Ishikawa (cell line): ENCODE results near the gene THAP4.

Source experiments
- CEBPB ChIP-seq: IDR thresholded peaks from 2 replicates; pipeline ENCODE4 v1.6.1; 2012
- CREB1 ChIP-seq: IDR thresholded peaks from 2 replicates; pipeline ENCODE4 v1.6.1; 2012; ENCODE audit warnings: low read depth
- EGR1 ChIP-seq: IDR thresholded peaks from 2 replicates; pipeline ENCODE4 v1.6.1; 2012
- EP300 ChIP-seq: IDR thresholded peaks from 2 replicates; pipeline ENCODE4 v1.6.1; 2012; ENCODE audit warnings: borderline replicate concordance
- FOXM1 ChIP-seq: IDR thresholded peaks from 2 replicates; pipeline ENCODE4 v1.6.1; 2012; ENCODE audit warnings: low read depth, borderline replicate concordance
- NFIC ChIP-seq: IDR thresholded peaks from 2 replicates; pipeline ENCODE4 v1.6.1; 2012
- RAD21 ChIP-seq: IDR thresholded peaks from 2 replicates; pipeline ENCODE4 v1.6.1; 2012; ENCODE audit warnings: low read depth
- TAF1 ChIP-seq: IDR thresholded peaks from 2 replicates; pipeline ENCODE4 v1.6.1; 2012; ENCODE audit warnings: low read depth, mild to moderate bottlenecking
- TCF12 ChIP-seq: IDR thresholded peaks from 2 replicates; pipeline ENCODE4 v1.6.1; 2012; ENCODE audit warnings: low read depth
- TEAD4 ChIP-seq: IDR thresholded peaks from 2 replicates; pipeline ENCODE4 v1.6.1; 2012
- YY1 ChIP-seq: IDR thresholded peaks from 2 replicates; pipeline ENCODE4 v1.6.1; 2012; ENCODE audit warnings: low read depth
- ZBTB7A ChIP-seq: IDR thresholded peaks from 2 replicates; pipeline ENCODE4 v1.6.1; 2012; ENCODE audit warnings: low read depth
- TF ChIP-seq, protein P1 (sequence below): IDR thresholded peaks from 2 replicates; pipeline ENCODE4 v1.6.1; 2012; ENCODE audit warnings: low read depth, mild to moderate bottlenecking
- TF ChIP-seq, protein P2 (sequence below): IDR thresholded peaks from 2 replicates; pipeline ENCODE4 v1.6.1; 2012
- TF ChIP-seq, protein P3 (sequence below): IDR thresholded peaks from 2 replicates; pipeline ENCODE4 v1.6.1; 2012

THAP4 gene

DNA sequence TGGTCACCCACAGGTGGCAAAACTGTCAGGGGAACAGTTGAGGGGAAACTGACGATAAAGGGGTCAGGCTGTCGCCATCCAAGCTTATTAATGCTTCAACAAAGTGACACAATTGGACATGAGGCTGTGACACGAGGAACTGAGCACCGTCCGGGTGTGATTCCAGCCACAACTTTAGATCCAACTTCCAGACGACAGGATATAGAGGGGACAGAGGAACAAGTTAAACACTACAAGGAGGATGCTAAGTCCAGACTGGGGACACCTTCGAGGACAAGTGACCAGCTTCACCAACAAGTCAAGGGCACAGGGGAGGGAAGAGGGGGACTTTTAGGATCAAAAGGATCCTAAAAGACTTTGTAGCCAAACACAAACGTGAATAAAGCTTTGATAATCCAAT lies 54.6 kb downstream of the THAP4 start:
- TF ChIP-seq, protein P1, sequence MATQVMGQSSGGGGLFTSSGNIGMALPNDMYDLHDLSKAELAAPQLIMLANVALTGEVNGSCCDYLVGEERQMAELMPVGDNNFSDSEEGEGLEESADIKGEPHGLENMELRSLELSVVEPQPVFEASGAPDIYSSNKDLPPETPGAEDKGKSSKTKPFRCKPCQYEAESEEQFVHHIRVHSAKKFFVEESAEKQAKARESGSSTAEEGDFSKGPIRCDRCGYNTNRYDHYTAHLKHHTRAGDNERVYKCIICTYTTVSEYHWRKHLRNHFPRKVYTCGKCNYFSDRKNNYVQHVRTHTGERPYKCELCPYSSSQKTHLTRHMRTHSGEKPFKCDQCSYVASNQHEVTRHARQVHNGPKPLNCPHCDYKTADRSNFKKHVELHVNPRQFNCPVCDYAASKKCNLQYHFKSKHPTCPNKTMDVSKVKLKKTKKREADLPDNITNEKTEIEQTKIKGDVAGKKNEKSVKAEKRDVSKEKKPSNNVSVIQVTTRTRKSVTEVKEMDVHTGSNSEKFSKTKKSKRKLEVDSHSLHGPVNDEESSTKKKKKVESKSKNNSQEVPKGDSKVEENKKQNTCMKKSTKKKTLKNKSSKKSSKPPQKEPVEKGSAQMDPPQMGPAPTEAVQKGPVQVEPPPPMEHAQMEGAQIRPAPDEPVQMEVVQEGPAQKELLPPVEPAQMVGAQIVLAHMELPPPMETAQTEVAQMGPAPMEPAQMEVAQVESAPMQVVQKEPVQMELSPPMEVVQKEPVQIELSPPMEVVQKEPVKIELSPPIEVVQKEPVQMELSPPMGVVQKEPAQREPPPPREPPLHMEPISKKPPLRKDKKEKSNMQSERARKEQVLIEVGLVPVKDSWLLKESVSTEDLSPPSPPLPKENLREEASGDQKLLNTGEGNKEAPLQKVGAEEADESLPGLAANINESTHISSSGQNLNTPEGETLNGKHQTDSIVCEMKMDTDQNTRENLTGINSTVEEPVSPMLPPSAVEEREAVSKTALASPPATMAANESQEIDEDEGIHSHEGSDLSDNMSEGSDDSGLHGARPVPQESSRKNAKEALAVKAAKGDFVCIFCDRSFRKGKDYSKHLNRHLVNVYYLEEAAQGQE, result no peak
- TF ChIP-seq, protein P2, sequence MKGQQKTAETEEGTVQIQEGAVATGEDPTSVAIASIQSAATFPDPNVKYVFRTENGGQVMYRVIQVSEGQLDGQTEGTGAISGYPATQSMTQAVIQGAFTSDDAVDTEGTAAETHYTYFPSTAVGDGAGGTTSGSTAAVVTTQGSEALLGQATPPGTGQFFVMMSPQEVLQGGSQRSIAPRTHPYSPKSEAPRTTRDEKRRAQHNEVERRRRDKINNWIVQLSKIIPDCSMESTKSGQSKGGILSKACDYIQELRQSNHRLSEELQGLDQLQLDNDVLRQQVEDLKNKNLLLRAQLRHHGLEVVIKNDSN, result no peak
- TF ChIP-seq RAD21, result no peak
- no peak for TF ChIP-seq YY1
- TF ChIP-seq CREB1, result no peak
- TF ChIP-seq CEBPB, result no peak
- TF ChIP-seq EP300, result no peak
- no peak for TF ChIP-seq FOXM1
- TF ChIP-seq, protein P3, sequence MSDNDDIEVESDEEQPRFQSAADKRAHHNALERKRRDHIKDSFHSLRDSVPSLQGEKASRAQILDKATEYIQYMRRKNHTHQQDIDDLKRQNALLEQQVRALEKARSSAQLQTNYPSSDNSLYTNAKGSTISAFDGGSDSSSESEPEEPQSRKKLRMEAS, result no peak
- TF ChIP-seq NFIC, result no peak
- TF ChIP-seq TAF1, result no peak
- TF ChIP-seq TCF12, result no peak
- TF ChIP-seq ZBTB7A, result no peak
- no peak for TF ChIP-seq TEAD4
- no peak for TF ChIP-seq EGR1

DNA sequence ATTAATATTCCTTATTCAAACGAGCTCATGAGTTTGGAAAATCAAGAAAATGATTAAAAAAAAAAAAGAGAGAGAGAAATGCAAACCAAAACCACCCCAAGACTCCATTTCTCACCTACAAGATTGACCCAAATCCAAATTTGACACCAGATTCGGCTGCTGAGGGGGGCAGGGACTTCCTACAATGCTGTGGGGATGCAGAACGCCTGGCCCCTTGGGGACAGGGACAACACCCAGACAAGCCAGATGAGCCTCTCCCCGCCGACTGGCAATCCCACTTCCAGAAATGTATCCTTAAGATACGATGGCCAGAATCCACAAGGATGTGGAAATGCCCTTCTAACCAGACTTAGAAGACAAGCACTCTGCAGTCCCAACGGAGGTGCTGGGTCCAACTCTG lies 57.7 kb downstream of the THAP4 start:
- TF ChIP-seq YY1 (no peak), TCF12 (no peak), FOXM1 (no peak), TEAD4 (no peak), CEBPB (no peak), TAF1 (no peak), EGR1 (no peak), ZBTB7A (no peak), CREB1 (no peak), EP300 (no peak), RAD21 (no peak), NFIC (no peak)
- TF ChIP-seq, protein P2, result no peak
- TF ChIP-seq, protein P1, result no peak
- TF ChIP-seq, protein P3, result no peak

DNA sequence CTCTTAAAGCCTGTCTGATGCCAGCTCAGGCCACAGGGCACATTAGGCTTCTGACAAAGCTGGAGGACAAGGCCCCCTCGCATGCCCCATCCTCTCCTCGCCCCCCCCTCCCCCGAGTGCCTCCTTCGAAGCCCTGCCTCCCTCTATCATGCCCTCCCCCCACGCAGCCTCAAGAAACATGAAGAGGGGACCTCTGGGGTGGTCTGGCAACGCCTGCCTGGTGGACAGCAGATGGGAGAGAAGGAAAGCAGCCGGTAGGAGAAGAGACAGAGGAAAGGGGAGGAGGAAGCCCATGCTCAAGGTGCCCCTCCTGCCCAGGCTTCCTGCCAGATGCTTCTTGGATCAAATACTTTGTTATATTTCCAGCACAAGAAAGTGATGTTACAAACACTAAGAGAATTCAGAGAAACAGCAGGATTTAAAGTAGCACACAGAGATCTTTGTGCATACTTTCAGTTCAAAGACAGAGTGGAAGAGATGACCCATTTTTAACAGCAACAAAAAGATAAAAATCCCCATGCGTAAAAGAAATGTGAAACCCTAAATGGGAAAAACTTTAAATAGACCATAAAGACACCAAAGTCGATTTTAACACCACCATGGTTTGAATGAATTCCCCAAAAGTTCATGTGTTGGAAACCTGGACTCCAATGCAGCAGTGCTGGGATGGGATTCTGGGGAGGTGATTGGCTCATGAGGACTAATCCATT lies 59.4 kb downstream of the THAP4 start:
- TF ChIP-seq TCF12, result no peak

DNA sequence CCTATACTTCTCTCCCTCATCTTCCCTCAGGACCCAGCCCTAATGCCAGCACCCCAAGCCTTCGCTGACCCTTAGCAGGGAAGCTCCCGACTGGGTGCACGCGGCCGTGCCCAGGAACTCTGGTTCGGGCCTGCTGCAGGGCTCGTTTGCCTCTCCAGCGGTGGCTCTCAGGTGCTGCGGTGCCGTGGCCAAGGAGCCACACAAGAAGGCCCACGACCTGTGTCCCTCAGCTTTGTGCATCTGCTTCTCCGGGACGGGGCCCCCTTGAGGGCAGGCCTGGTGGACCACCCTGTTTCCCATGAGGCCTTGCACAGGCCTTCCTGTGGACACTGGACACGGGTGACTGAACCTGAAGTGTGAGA lies 60.7 kb downstream of the THAP4 start:
- TF ChIP-seq TEAD4 (no peak), EP300 (no peak), FOXM1 (no peak), YY1 (no peak), NFIC (no peak), TAF1 (no peak), EGR1 (no peak), RAD21 (no peak), ZBTB7A (no peak), CREB1 (no peak), CEBPB (no peak), TCF12 (no peak)
- TF ChIP-seq, protein P1, result no peak
- TF ChIP-seq, protein P3, result no peak
- TF ChIP-seq, protein P2, result no peak
